NCI-H2107 (cell line): ENCODE measurements around the gene FERMT2.

Source experiments
- DNase-seq: peaks from one replicate; lab custom pipeline; 2025; lab: John Stamatoyannopoulos, UW

FERMT2 gene

DNA sequence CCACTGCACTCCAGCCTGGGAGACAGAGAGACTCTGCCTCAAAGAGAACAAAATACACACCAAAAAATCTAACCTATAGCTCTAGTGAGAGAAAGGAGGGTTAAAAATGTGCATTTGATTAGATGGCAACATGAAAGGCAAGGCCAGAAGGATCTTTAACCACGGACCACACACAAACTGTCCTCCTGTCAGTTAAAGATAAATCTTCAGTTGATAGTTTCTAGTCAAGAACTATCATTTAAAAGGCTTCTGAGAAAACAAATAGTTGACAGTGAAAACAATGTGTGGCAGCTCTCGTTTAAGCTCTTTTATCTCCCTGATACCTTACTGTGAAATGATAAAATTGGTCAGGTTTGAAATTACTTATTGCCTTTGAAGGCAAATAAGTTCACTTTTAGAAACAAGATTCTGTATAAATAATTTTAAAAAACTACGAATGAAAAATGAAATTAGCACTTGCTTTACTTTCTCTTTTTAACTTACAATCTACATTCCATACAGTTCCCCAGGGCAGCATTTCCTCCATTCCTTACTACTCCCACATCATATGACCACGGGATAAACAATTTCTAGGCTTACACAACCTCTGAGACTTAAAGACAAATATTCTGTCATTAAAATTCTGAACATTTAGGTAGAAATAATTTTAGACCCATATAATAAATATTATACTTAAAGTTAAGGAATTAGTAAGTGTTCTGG, 88.1 kb downstream of the FERMT2 start:
- DNase-seq, result no peak

DNA sequence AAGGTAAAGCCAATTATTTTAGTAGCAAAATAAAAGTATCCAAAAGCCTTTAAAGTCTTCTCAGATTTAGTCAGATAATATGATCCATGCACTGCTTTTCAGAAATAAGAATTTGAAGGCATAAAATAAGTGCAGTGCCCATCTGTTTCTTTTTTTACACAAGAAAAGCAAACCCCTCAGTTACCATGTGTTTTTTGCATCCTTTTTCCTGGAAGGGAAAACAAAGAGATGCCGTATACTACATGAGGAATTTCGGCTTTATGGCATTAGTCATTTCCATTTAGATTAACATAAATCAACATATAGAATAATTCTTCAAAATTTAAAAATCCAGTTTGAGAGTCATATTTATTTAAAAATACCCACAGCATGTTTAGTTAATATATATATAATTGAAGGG, 89.4 kb downstream of the FERMT2 start:
- DNase-seq, result no peak

- no peak for DNase-seq
Observed at GRCh38 chr14:52860910-52861309, 89.9 kb downstream of the FERMT2 start.

- DNase-seq, result no peak
Observed at GRCh38 chr14:52860209-52860608, 90.6 kb downstream of the FERMT2 start.

DNA sequence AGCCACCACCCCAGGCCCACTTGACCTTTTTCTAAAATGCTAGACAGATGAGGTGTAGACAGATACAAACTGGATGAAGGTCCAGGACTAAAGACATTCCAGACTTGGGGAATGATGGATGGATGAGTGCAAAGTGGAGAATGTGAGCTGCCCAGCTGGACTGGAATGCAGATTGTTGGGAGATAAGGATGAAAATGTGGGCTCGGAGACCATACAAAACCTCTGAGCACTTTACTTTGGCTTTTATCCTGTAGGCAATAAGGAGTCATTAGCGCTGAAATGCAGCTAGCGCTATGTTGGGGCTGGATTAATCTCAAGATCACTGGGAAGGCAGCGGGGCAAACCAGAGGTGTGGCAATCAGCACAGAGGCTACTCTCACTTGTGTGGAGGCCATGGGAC, 94.7 kb downstream of the FERMT2 start:
- DNase-seq, result no peak

DNA sequence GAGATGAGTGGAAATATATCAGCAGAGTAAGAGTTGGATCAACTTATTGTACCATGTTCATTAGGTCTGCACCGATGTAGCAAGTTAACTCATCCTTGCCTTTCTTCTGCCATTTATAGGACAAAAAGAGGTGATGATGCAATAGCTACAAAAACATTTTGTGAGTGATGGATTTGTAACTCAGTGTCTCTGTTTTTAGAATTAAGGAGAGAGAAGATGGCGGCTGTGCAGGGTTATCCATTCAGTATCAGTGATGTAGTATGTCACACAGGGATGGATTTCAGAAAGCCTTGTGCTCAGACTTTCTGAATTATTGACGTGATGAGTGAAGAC, 97.4 kb downstream of the FERMT2 start:
- DNase-seq, result no peak

GRCh38 chr14:52852810-52853521, 97.9 kb downstream of the FERMT2 start:
- DNase-seq, result no peak

- DNase-seq, result no peak
Observed at GRCh38 chr14:52850451-52850909, 100.4 kb downstream of the FERMT2 start.

DNA sequence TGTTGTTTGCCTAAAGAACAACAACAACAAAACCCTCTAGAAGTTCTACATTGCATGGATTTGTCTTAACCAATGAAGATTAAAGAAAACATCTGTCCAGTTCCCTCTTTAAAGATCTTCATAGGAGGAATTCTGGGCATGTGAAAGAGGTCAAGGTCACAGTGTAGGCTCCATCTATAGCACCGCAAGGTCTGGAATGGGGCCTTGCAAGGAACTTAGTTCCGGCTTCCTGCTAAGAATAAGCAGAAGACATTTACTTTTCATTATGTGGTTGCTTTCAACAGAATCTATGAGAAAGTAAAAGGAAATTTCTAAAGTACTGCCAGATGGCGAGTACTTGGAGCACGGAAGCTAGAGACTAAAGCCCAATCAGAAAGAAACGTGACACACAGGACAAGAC, 102.2 kb downstream of the FERMT2 start:
- no peak for DNase-seq

GRCh38 chr14:52846591-52846990, 104.3 kb downstream of the FERMT2 start:
- DNase-seq, result no peak

GRCh38 chr14:52845081-52845480, 105.8 kb downstream of the FERMT2 start:
- no peak for DNase-seq

- DNase-seq, result no peak
Observed at GRCh38 chr14:52844262-52845060, 106.4 kb downstream of the FERMT2 start.

DNA sequence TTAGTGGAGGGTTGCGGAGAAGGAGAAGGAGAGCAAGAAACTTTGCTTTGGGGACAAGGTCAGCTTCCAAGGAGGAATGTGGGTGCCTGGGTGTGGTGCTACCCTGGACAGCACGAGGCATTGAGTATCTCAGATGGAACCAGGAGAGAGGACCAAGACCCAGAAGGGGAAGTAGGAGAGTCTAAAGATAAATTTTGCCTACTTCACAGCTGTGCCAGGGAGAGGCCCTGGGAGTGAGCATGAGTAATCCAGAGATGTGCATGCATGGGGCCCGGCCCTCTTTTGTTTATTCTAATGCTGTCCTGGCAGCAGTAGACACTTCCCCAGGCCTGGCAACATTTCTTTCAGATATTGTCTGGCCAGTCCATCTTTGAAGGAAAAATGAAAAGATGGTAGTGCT, 110.0 kb downstream of the FERMT2 start:
- no peak for DNase-seq

- no peak for DNase-seq
Observed at GRCh38 chr14:52837451-52837850, 113.4 kb downstream of the FERMT2 start.

DNA sequence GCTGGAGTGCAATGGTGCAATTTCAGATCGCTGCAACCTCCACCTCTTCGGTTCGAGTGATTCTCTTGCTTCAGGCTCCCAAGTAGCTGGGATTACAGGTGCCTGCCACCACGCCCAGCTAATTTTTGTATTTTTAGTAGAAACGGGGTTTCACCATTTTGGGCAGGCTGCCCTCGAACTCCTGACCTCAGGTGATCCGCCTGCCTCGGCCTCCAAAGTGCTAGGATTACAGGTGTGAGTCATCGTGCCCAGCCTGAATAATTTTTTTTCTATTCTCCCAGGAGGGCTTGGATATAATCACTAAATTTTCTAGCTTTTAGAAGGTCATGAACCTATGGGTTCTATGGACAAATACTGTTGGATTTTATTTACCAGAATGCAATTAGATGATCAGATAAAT, 114.8 kb downstream of the FERMT2 start:
- no peak for DNase-seq

DNA sequence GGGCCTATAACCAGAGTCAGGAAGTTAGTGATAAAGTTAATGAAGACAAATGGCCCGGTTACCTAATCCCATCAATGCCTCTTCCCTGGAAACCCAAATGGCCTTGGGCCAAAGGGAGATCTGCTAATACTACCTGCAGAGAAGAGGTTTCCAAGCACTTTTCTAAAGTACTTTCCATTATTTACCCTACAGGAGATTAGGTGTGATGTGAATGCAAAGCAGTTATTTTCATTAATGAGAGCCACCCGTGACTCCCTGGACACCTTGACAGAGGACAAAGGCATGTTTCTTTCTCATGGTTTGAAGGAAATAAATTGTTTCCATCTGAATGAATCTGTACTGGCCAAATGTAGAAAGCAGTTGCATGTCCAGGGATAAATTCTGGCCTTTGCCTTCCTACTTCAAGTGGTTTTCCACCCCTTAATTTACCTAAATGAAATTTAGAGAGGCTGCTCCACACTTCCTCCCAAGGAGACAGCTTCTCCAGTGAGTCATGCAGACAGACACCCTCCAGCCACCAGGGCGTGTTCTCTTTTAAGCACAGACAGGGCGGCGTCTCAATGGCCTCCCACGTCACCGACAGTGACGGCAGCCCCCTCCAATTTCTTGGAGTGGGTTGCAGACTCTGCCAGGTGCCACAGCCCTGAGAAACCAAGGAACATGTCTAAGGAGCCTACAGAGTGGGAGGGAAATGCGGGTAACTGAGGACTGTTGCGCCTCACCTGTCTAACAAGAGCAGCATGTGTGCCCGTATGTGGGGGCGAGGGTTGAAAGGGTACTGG, 115.5 kb downstream of the FERMT2 start:
- DNase-seq, result no peak

DNA sequence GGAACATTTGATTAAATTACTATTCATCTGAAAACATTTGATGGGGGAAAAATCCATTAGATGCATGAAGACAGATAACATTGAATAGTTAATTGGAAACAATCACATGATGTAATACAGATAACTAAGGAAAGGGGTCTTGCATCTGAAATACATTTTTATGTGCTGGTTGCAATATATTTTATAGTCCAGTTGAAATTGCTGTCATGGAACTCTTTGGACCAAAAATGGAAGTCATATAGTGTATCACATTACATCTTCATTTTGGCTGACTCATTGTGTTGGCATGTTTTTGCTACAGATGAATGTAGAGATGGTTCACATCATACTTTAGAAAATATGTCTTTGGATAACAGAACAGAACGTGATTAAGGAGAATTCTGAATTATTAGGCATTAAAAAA, 116.4 kb downstream of the FERMT2 start:
- DNase-seq, result no peak

DNA sequence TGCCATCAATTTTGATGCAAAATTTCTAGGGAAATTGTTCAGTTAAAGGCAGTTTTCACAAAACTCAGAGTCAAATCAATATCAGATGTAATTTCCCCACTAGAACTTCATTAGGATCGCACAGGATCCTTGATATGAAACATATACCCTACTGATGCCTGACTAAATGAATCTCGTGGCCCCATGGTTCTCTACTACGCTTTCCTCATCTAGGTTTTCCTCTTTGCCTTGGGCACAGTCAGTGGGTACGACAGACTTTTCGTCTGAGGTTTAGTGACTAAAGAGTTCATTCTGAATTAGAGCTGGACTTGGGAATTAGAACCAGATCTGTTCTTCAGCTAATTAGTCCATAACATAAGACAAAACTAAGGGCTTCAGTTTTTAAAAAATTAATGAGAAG, 117.0 kb downstream of the FERMT2 start:
- DNase-seq, result no peak

DNA sequence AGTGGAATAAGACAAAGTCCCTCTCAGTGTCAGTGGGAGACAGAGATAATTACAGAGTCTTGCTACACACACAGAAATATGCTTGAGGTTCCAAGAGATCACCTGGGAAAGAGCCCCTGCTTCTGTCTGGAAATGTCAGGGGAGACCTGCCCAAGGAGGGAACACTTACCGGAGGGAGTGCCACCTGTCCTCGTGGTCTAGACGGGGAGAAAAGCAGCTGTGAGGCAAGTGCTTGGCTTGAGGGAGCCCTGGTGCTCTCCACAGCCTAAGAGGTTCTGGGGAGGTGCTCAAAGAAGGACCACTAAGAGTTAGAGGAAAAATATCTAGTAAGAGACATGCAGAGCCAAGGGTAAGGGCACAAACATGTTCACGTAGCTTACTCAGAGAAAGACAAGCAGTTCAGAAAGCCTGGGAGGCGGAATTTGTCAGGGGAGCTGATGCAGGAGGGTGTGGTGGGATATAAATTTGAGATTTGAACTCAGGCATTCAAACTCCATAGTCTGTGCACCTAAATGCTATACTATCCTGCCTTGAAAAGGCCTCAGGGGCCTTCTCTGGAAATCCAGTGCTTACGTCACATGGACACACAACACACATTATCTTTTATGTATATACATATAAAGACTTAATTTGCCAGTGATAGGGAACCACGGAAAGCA, 121.2 kb downstream of the FERMT2 start:
- no peak for DNase-seq

DNA sequence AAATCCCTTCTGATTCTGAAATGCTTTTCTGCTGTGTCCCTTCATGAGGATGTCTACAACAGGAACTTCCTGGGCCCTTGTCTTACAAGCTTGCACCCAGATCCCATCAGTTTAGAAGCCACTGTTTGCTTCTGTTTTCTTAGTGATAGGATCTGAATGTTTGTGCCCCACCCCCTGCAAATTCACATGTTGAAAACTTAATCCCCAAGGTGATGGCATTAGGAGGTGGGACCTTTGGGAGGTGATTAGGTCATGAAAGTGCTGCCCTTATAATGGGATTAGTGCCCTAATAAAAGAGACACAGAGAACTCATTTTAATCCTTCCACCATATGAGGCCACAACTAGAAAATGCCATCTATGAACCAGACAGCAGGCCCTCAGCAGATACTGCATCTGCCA, 123.4 kb downstream of the FERMT2 start:
- DNase-seq, result no peak

DNA sequence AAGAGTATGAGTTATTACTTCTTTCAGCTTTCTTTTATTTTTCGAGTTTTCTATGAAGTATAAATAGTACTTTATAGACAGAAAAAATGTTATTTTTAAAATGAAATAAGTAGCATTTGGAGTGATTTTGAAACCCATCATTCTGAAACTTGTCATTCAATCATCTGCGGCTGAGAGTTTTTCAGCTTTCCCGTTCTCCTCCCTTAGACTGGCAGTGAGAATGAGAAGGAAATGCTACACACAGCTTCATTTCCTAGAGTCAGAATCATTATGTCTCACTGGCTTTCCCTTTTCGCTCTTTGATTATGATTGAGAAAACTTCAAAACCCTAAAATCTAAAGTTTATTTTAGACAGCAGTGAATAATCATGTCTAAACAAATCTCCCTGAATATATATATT, 125.8 kb downstream of the FERMT2 start:
- no peak for DNase-seq

- no peak for DNase-seq
Observed at GRCh38 chr14:52824462-52824861, 126.4 kb downstream of the FERMT2 start.
